Measurements from ENCODE around the gene C11orf98.
"Not testable (repeated sequence)": the region's sequence is repeated elsewhere in the genome, so short reads cannot be mapped to it uniquely, and the experiment has no call there.

C11orf98 gene
- 0.09 to 0.15 reads per million in 2 donors for total RNA-seq

DNA sequence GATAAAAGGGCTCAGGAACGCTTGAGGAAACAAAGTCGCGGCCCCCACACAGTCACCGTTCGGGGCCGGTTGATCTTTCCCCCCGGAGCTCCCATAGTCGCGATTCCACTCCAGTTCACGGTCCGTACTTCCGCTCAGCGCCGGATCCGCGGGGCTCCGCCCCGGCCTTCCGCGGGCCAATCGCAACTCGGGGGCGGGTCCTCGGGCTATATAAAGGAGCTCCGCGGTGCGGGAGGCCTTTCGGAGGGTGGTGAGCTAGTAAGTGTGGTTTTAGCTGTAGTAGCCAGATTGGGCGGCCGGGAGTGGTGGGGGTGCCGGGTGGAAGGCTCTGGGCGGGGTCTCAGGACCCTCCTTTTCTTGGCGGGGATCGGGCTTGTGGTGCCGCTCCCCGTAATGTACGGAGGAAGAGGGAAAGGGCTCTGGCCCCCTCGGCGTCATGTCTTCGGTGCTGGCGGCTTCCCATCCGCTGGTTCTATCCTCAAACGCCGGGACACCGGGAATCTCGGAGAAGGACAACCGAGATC is at the start of gene C11orf98, which contains the start of gene CSKMT:
C11orf98 (minus strand) TSS at position 136 of the 524 bp plus-strand sequence; CDS start at position 95, 41 bp downstream.
CSKMT (plus strand) TSS at position 238 of the 524 bp plus-strand sequence. CDS start 568 bp downstream, outside the sequence.
- peak; percentile 85 for DNase-seq

DNA sequence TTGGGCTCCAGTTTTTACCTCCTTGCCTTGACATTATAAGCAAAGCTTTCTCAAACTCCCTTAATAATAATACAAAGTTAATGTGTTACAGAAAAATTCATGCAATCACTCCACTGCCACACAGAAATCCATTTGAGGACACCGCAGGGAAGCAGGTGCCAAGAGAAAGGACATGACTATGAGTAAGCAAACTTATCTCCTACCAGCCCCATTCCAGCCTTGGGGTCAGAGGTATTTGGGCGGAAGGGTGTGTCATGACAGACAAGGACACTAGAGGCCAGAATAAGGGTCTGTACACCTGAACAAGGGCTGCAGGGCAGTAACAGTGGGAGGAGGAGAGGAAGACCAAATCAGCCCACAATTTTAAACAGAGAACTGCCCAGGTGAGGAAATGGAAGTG is 48.3 kb upstream of the C11orf98 start:
- DNase-seq = no peak

DNA sequence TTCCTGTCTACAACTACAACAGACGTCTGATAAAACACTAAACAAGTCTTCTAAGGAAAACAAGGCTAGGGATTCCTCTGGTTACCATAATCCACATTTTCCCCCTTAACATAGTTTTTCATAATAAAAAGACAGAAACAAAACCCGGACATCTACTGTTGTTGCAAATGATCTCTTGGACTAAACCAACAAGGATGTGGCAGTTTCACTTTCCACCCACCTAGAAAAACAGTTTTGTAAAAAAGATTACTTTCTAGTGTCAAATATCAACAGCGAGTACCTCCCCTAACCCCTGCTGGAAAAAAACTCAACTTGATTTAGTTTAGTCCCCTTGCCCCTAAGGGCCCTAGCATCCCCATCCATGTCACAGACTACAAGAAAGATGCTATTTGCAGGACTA is 47.9 kb upstream of the C11orf98 start:
- no peak for DNase-seq

DNA sequence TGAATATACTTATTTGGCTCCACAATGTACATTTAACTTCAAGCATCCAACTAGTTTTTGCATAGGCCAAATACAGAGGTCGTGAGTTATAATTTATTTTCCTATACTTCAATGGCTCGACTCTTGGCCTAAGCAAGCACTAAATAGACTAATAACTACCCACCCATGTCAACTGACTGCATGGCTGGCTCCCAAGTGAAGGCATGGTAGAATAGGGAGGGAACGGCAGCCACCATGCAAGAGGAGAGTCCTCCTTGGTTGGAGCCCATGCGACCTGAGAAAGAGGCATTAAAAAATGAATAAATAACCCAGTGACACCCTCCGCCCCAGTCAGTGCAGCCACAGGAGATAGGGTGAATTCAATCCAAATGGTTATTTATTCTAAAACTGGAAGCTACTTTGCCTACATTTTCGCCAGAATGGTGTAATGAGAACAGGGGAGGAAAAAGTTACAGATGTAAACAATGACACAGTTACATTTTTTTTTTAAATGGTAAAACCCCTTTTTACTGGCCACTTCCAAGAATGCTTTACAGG is 47.3 kb upstream of the C11orf98 start:
- DNase-seq = no peak

DNA sequence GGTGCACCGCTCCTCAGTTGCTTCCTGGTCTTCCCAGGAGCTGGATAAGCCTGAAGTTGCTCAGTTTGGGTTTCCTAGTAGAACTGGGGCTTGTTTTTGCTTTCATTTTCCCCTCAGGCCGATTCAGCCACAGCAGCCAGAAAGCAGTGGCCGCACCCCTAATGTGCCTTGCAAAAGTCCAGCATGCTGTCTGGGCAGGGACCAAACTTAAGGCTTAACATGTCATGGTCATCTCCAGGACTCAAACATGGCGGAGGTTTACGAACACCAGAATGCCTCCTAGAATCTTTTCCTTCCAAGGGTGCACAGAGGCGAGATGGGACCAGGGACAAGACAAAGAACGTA is 45.0 kb upstream of the C11orf98 start:
- DNase-seq = no peak

DNA sequence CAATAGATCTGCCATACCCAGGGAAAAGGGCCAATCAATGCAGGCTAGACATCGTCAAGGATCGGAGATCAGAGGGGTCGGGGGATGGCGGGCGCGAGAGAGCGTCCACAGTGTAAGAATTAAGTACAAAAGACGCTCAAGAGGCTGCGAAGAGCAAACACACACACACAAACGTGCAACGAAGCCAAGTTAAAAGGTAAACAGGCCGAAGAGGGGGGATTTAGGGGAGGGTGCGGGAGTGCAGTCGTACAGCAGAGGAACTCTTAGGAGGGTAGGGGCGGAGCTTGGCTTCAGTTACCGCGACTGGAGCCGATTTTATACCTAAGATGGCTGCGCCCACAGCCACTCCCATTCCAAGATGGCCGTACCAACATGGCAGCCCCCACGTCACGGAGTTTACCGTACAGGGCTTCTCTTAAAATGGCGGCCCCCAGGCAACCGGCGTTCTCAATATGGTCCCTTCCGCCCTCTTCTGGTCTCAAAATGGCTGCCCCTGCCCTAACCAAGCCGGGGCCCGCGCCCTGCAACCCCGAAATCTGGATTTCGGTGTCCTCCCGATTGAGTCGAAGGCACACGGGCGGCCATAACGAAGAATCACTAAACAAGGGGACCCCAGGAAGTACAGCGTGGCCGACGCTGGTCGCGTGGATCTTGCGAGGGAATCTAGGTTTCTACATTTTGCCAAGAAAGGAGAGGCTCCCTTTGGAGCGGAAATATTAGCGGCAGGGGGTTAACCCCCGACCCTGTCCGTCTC is 44.4 kb upstream of the C11orf98 start:
- DNase-seq = peak; percentile 65

DNA sequence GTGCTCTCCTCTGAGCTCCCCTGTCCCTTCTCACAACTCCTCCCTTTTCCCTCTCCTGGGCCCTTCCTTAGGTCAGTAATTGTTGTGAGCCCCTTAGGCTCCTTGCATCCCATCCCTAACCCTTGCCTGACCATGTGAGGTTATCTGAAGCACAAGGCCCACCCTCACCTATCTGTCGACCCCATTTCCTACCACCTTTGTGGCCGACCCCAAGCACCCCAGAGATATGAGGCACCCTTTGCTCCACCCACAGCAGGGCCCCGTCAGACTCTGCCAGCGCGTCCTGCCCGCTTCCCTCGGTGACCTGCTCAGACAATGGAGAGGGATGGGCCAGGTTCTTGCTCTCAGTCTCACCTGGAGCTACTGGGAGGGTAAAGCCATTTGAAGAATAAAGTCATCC is 43.8 kb upstream of the C11orf98 start:
- no peak for DNase-seq

DNA sequence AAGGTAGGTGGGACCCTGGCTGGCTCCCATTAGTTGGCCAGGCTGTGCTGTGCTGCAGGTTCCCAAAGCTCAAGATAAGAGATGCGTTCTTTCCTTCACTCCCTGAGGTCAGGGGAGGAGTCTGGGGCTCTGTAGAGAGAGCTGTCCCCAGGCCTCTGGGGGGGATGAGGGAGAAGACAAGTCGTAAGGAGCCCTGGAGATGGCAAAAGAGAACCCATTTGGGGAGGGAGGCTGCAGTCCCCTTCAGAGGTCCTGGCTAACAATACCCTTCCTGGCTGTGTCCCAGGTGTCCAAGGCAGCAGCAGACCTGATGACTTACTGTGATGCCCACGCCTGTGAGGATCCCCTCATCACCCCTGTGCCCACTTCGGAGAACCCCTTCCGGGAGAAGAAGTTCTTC is 43.4 kb upstream of the C11orf98 start:
- DNase-seq = no peak

DNA sequence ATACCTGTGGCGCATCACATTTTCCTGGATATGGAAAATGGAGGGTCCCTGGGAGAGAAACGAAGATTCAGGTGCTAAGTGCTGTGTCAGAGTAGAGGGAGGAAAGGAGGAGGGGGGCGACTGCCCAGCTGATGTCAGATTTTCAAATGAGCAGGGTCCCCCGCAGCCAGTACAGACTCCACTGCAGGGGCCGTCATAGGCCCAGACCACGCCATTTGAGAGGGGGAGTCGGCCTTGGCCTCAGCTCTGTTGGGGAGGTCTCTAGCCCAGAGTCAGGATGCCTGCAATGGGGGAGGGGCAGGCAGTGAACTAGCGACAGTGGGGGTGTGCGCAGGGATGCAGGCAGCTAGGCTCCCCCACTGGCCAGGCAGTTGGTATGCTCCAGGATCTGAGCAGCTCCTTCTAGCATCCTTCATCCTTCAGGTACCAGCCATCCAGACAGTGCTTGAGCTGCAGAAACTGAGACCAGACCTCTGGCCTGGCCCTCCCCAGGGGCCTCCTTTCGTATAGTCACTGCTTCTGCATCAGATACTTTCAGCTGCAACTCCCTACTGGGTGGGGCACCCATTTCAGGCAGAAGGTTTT is 42.4 kb upstream of the C11orf98 start, which contains the start of the genes BSCL2 and GNG3:
BSCL2 (minus strand) TSS at position 148 of the 585 bp plus-strand sequence. CDS start 229 bp downstream, outside the sequence.
GNG3 (plus strand) TSS at position 400 of the 585 bp plus-strand sequence. CDS start 620 bp downstream, outside the sequence.
- no peak for DNase-seq

DNA sequence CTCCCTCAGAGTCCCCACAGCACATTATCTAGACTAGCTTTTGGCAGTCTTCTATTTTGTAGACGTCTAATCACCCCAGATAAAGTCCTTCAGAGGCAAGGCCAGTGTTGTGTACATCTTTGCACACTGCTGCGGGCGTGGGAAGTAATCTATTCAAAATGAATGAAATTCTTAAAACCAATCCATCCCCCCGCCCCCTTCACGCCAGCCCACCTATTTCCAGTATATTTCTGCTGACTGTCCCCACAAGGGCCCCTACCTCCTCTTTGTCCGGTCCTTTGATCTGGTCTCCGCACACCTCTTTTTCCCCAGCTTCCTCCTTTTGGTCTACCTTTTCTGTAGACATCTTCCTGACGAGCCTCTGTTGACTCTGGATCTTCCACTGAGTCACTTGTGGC is 41.8 kb upstream of the C11orf98 start:
- no peak for DNase-seq

DNA sequence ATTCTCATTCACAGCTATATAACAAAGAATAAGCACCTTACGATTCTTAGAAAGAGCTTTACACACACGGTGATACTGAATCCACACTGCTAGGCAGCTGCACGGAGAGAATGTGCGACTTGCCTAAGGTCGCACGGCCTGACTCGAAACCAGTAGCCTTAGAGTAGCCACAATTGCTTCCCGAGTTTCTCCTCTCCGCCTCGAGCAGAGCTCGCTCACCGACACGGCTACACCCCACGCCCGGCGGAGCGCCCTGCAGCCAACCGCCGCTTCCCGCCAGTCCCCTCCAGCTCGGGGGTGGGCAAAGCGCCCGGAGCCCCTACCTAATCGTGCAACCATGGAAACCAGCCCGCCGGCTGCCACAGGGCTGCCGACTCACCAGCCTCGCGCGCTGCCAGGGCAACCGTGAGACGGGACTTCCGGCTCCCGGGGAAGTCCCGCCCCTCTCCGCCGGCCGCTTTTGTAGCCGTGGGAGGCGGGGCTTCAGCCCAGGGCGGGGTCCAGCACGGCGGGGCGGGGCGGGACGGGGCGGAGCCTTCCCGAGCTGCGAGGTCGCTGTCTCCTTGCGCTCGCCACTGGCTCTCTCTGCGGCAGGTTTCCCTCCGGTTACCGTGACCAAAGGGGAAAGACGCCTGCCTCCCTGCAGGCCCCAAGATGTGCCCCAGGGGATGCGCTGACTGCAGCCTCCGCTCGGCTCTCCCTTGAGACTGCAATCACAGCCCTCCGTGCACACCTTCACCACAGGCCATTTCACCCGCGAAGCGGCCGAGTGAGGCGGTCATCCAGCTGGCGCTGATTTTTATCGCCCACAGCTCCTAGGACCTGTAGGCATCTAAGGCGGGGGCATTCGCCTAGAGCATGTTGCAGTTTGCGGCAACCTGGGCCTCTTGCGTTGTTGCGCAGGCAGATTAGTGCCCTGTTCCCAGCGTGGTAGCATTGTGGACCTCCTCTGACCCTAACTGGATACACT is 41.2 kb upstream of the C11orf98 start:
- DNase-seq = peak; percentile 97

DNA sequence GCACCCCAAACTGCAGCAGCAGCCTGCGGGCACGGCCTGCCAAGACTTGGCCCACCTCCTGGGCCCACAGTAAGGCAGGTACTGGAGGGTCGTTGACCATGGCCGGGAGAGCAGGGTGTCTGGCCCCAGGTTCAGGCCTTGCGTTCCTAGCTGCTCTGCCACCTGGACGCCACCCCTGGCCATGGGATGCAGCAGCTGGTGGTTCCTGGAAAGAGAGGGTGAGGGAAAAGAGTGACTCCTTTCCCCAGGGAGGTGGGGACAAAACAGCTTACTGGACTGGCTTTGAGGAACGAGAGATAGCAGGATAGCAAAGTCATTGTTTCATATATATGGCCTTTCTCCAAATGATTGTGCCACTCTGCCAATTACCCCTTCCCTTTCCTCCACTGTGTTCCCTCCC is 40.4 kb upstream of the C11orf98 start:
- DNase-seq = no peak

DNA sequence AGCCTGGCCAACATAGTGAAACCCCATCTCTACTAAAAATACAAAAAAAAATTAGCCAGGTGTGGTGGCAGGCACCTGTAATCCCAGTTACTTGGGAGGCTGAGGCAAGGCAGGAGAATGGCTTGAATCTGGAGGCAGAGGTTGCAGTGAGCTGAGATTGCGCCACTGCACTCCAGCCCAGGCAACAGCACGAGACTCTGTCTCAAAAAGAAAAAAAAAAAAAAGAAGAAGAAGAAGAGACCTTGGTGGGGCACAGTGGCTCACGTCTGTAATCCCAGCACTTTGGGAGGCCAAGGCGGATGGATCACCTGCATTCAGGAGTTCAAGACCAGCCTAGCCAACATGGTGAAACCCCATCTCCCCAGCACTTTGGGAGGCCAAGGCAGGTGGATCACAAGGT is 38.9 kb upstream of the C11orf98 start:
- not testable (repeated sequence) for DNase-seq

DNA sequence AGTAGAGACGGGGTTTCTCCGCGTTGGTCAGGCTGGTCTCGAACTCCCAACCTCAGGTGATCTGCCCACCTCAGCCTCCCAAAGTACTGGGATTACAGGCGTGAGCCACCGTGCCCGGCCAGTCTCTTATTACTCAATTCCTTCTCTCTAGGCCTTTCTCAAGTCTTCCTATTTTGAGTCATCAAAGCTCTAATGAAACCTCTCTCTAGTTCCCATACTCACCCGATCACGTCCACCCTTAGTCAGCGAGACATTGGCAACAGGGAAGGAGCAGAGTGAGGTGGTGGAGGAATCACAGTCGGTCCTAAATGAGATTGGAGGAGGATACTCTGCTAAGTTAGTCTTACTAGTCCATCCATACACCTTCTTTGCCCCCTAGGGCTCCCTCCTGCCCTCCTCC is 37.2 kb upstream of the C11orf98 start:
- DNase-seq = no peak

DNA sequence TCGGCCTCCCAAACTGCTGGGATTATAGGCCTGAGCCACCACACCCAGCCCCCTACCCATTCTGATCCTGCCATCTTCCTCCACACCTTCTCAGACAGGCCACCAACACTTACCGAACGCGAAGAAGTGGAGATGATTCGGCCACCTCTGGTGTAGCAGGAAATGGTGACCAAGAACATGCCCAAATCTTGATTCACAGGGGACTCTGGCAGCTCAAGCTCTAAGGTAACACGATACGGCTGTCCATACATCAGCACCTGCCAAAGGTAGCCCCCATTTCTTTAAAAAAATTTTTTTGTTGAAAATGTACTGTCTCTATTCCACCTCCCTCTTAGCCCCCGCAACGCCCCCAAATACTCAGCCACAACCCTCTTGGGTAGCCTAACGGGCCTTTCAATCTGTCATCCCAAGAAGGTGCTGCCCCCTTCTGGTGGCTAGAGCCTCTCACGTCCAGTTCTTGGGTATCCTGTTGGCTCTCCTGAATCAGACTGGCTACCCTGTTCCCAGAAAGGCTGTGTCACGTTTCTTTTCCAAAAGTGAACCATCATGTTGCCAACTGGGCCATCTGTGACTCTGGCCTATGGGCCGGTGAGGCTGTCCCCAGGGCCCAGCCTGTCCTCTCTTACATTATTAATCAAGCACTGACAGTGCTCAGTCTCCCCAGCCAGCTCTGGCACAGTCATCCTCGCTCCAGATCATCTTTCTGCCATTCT is 29.6 kb upstream of the C11orf98 start:
- no peak for DNase-seq

DNA sequence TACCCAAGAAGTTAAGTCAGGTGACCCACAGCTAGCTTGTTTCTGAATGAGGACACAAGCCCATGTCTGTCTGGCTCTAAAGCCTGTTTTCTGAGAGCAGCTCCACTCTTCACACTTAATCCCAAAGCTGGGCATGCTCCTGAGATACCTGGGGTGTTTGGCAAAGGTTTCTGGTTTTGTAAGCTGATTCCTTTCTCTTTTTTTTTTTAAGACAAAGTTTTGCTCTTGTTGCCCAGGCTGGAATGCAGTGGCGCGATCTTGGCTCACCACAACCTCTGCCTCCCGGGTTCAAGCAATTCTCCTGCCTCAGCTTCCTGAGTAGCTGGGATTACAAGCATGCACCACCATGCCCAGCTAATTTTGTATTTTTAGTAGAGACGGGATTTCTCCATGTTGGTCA is 28.6 kb upstream of the C11orf98 start:
- DNase-seq = not testable (repeated sequence)

DNA sequence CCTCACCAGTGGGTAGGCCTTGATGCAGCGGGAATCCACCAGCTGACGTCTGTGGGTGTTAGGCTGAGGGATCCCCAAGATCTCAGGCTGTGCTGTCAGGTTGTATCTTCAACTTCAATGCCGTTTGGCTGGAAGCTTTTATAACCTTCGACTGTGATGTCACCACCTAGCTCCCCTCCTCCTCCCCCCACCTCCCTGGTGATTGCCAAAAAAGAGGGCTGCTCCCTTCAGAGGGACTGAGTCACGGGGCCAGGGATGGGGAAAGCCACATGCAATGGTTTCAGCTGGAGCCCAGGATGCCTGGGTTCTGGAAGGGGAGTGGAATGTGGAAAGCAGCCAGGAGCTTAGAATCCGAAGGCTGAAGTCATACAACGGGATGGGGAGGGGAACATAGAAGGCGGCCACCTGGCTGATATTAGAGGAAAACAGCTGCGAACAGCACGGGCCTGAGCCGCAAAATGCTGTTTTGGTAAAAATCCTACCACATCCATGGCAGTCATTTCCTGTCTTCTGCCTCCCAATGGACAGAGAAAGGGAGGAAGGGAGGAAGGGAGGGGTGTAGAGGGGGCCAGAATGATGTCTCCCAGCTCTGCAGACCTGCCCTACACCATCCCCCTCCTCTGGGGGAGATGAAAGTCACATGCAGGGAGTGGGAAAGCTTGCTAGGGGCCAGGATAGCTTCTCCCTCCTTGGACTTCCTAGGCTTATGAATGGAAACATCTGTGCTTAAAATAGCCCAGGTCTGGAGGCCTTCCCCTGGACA is 24.6 kb upstream of the C11orf98 start, which contains the start of gene LRRN4CL:
LRRN4CL (minus strand) TSS at position 110 of the 763 bp plus-strand sequence. CDS start 1,022 bp downstream, outside the sequence.
- DNase-seq = no peak

DNA sequence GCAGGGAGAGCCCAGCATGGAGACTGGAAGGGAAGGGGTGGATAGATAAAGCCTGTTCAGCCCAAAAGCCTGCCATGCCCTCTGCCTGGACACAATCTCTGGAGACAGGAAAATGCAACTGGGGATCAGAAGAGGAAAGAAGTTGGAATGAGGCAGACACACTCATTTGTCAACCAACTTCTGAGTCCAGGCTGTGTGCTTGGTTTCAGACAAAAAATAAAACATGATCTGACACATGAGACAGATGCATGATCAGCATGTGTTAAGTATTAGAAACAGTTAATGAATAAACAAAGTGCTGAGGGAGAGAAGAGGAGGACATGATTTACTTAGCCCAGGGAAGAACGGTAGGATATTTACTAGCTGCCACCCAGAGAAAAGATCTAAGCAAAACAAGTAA is 23.5 kb upstream of the C11orf98 start:
- no peak for DNase-seq

DNA sequence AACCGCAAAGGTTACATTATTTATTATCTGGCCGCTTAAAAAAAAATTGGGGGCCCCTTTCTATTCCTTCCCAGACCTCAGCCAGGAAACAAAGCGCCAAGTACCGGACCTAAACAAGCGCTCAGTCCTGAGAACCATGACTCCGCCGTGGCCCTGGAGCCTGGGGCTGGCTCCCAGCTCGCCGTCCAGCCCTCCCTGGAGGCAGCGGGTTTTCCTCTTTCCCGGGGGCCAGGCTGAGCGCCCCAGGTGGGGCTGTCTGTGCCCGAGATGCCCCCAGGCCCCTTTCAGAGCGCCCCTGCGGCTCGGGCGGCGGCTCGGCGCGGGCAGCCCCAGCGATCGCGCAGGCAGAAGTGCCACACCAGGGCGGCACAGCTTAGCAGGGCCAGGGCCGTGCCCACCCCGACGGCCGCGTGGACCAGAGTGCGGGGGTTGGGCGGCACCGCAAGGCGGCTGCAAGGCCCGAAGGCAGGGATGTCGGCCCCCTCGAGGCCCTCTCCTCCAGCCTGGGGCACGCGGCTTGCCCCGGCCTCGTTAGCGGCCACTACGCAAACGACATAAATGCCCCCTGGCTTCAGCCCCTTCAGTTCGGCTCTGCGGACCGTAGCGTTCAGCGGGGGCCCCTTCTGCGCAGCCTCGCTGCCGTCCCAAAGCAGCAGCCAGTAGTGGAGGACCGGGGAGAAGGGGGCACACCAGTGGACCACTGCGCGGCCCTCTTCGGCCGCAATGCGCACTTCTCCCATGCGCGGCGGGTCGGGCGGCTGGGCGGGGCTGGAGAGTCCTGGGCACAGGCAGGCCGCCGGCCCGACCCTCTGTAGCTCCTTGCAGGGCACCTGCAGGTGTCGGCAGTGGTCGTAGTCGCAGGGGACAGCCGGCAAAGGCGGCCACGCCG is 22.7 kb upstream of the C11orf98 start:
- no peak for DNase-seq

DNA sequence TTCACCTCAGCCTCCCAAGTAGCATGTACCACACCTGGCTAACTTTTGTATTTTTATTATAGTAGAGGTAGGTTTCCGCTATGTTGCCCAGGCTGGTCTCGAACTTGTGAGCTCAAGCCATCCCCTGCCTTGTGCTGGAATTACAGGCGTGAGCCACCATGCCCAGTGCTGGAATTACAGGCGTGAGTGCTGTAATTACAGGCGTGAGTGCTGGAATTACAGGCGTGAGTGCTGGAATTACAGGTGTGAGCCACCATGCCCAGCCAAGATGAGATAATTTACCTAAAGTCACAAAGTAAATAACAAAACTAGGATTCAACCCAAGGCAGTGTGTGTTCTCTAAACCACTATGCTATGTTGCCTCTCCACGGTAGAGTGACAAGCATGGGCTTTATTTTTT is 17.5 kb upstream of the C11orf98 start:
- no peak for DNase-seq
